GM21619 (cell line): ENCODE measurements around the gene MYOM1.

Source experiments
- ATAC-seq: cut with Tn5 transposase; IDR thresholded peaks from one replicate; pipeline ENCODE4 v1.9.1; 2021; ENCODE audit not compliant: unreplicated experiment

MYOM1 gene

DNA sequence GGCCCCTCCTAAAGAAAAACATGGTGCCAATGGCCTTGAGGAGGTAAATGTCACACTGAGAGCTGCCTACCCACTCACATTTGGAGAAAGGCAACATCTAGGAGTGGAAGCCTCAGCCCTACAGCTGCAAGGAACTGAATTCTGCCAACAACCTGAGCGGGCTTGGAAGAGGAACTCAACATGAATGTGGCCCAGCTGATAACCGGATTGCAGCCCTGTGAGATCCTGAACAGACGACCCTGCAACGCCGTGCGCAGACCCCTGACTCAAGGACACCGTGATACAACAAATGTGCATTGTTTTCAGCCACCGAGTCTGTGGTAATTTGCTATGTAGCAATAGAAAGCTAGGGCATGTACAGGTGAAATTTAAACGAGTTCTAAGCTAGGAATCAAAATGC, 99.4 kb downstream of the MYOM1 start:
- ATAC-seq, result no peak

DNA sequence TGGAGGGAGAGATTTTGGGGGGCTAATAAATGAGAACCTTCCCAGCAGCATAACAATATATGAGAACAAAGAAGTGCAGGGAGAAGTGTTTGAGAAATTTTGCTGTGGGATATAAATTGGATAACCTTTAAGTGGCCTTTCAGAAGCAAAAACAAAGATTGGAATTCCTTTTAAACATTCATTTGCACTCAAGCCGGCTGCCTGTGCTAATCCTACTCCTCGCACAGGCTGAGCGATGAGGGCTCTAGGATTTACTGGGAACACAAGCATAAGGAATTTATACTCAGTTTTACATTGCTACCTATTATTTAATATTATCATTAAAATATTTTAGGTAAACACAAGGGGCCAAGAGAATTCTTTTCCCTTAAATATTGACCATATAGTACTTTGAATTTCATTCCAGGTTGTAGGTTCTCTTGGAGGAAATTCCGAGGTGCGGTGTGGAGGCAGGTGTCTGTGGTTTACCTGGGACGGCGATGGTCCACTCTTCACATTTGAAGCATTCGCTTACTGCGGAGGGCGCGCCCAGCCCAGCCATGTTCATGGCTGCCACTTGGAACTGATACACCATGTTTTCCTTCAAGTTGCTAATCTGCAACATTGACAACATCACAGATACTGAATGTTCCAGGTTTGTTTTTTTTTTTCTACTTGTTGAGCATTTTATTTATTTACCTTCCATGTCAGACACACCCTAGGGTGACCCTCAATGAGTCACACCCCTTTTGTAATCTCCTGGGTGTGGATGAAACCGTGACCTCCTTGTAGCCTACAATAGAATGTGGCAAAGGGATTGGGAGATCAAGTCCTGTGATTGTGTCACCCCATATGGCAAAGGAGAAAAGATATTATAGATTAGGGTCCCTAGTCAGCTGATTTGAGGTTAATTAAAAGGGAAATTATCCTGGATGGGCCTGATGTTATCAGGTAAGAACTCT, 100.1 kb downstream of the MYOM1 start:
- ATAC-seq, result no peak

DNA sequence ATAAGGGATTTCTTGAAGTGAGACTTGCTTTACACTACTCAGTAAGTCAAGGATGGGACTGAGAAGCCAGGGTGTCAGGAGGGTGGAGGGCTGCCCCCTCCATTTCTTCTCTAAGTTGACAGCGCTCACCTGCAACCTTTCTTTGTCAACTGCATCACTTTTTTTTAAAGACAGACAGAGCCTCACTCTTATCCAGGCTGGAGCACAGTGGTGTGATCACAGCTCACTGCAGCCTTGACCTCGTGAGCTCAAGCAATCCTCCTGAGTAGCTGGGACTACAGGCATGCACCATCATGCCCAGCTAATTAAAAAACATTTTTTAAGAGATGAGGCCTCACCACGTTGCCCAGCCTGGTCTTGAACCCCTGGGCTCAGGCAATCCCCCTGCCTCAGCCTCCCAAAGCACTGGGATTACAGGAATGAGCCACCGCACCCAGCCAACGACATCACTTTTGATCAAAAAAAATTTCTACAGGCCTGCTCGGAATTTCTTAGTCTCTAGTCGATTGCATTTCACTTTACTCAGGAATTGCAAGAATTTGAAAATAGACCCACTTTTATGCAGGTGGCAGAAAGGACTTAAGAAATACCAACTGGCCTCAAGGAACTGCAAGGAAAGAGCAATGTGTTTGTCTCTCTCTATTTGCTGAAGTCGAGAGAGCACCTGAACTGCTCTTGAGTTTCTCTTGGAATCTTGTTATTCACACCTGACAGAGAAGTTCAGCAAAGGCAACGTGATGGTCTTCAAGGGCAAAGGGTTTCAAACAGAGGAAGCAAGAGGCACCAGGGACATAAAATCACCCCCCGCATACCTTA, 101.4 kb downstream of the MYOM1 start:
- ATAC-seq, result no peak

DNA sequence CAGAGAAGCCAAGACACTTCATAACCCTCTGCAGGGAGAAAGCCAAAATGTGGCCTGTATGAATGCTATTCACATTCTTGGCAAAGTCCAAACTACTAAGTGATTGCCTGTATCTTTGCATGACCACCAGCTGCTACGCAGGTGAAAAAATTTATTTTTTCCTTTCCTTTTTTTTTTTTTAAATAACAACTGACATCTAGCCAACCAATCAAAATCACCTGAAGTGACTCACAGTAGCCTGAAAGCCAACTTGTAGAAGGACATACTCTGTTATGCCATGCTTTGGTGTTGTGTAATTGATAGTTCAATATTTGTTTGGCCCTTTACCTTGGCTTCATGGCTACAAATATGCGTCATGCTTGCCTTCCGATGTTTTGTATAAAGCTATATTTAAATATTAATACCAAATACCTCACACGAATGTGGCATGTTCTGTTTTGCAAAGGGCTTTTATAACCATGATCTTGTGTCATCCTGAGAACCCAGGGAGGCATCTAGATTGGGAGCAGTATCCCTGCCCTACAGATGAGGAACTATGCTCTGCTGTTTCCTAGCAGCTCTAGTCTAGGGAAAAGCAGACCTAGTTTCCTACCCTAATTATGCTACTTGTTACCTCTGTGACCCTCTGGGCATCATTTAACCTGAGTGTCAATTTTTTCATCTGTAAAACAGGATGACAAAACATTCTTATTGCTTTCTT, 102.1 kb downstream of the MYOM1 start:
- no peak for ATAC-seq

DNA sequence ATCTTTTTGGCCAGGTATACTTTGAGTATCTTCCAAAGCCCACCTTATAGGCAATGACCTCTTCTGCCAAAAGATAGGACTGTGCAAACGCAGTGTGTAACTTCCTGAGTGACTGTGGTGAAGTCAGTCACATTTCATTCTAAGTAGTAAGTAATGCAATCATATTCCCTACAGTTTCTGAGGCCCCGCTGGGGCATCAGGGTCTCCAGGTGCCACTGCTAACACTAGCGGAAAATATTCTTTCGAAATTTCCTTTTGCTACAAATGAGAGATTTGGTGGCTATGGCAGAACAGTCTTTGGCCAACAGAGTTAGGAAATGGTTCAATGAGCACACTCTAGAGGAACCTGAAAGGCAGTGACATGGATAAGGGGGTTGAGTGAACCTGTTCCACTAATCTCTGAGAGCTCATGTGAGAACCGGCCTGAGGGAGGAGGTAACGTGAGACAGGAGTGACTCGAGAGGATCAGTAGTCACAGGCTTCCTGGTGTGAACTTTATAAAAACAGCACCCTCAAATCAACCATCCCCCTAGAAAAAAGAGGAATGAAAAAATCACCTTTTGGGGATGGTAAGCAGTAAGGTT, 104.2 kb downstream of the MYOM1 start:
- no peak for ATAC-seq

DNA sequence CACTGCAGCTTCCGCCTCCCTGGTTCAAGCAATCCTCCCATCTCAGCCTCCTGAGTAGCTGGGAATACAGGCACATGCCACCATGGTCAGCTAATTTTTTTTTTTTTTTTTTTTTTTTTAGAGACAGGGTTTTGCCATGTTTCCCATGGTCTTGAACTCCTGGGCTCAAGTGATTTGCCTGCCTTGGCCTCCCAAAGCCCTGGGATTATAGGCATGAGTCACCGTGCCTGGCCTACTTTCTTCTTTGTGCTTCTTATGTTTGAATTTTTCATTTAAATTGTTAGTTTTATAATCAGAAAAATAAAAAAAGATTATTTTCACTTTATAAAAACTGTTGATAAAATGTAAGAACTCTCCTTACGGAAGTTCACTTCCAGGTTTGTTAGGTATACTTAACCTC, 105.3 kb downstream of the MYOM1 start:
- no peak for ATAC-seq

DNA sequence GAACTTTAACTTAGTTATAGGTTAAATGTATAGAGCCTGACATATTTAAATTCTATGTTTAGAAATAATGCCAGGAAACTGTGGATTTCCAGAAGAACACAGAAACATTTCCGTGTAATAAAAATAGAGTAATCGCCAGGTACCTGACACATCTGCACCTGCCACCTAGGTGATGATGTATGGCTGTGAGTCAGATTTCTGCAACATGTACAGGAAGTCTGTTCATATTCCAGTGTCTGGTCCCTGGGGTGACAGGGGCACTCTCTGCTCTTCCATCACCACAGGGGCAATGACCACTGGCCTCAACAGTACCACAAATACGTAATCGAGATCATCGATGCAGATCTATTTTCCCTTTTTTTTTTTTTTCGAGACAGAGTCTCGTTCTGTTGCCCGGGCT, 105.7 kb downstream of the MYOM1 start:
- ATAC-seq, result no peak

DNA sequence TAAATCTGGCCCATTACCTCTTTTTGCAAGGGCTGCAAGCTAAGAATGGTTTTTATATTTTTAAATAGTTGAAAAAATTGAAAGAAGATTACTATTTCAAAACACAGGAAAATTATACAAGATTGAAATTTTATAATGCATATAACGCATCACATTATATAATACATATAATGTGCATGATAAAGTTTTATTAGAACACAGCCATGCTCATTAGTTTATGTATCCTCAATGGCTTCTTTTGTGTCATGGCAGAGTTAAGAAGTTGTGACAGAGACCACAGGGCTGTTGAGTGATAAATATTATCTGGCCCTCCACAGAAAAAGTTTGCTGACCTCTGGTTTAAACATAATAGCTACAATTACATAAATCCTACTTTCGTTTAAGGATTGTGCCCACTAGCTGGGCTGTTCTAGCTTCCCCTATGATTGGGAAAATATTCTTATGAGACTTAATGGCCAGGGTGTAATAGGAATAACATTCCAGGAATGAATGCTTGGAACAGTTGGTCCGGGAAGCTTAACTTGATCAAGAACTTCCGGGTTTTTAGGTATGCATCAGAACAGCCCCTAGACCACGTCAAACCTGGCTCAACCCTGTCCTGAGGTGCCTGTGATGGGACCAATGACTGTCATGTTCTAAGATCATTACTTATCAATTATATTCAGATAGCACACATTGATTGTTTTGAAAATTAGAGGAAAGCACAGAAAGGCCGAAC, 108.1 kb downstream of the MYOM1 start:
- no peak for ATAC-seq

DNA sequence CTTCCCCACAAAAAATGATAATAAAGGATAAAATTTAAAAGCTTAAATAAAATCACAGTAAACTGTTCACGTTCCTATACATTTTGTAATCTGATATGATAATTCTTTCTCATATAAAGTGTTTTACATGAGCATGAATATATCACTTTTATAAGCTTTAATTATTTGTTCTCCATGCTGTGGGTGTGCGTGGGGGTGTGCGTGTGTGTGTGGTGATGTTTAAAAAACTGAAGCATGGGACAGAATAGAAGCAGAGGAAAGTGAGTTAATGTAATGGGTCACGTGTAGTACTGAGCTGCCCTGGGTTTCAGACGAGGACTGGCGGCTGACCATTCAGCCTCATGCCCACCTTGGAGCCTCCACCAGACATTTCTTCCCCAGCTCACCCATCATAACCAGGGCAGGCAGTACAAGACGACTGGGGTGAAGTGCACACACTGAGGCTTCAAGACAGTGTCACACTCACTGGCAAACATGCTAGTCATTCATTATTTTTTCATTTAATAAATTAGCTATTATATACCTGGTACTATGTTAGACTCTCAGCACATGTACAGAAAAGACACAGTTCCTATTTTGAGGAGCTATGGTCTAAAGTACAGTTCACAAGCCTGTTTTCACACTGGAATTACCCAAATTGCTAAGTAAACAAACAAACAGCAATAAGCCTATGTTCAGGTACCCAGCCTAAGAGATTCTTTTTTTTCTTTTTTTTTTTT, 109.6 kb downstream of the MYOM1 start:
- ATAC-seq, result no peak

DNA sequence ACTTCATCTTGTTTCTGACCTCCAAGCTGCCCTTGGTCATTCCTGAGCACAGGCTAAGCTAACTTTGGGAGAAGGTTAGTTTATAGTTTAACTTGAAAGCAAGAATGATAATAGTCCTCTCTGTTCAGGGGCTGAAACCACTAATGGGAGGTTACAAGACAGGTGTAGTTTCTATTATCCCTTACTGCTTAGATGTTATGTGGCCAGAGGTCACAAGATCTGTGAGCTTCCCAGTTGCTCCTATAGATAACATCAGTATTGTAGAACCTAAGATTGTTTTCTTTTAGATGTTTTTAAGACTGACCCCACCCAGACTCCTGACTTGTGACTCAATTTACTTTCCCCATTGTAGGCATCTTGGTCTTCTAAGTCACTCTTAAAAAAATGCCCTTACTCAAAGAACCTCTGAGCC, 112.0 kb downstream of the MYOM1 start:
- no peak for ATAC-seq

DNA sequence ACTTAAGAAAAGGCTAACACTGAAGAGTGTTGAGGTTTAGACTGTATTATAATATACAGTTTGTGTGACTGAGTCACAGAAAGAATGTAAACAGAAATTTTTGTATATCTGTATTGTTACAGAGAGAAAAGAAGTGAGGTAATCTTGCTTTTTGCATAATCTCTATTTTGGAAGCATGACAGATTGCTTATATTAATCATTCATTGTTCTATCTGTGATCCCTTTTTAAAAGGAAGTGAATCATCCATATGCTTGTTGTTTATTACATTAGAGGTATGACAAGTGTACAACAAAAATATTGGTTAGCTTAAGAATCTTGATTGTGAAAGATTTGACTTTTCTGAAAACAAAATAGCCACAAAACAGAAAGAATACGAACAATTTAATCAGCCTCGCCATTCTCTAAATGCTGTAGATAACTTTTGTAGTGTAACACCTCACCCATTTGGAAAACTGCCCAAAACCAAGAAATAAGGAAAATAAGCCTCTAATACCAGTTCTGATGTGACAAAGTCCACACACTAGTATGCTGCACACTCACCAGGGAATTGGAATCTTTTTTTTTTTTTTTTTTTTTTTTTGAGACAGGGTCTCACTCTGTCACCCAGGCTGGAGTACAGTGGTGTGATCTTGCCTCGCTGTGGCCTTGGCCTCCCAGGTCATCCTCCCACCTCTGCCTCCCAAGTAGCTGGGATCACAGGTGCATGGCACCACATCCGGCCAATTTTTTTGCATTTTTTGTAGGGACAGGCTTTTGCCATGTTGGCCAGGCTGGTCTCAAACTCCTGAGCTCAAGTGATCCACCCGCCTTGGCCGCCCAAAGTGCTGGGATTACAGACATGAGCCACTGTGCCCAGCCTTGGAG, 115.3 kb downstream of the MYOM1 start:
- no peak for ATAC-seq

DNA sequence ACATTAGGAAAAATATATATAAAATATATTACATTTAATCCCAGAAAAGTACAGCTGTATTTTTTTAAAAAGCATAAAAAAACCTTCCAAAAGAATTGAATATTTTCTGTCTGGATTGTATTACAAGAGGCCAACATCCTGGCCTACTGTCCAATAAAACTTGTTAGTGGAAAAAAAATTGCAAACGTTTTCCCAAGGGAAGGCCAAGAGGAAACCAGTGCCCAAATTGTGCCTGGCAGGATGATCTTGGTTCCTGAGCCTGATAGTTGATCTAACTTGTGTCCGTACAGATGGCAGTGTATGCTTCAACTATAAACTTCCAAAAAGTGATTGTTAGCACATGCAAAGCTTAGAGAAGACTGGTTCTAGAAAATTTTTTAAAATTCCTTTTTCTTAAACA, 116.2 kb downstream of the MYOM1 start:
- no peak for ATAC-seq

DNA sequence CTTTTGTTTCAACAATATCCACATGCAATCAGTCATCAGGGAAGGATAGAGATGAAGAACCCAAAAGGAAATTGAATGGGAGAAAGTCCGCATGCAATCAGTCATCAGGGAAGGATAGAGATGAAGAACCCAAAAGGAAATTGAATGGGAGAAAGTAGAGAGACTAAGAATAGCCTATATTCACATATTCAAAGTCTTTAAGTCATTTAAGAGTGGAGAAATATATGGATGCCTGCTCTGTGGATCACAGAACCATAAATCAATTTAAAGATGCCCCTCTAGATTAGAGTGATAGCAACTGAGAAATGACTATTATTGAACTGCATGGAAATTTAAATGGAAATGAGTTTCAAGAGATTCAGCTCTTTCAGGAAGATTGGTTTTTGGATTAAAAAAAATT, 116.8 kb downstream of the MYOM1 start:
- ATAC-seq, result no peak

DNA sequence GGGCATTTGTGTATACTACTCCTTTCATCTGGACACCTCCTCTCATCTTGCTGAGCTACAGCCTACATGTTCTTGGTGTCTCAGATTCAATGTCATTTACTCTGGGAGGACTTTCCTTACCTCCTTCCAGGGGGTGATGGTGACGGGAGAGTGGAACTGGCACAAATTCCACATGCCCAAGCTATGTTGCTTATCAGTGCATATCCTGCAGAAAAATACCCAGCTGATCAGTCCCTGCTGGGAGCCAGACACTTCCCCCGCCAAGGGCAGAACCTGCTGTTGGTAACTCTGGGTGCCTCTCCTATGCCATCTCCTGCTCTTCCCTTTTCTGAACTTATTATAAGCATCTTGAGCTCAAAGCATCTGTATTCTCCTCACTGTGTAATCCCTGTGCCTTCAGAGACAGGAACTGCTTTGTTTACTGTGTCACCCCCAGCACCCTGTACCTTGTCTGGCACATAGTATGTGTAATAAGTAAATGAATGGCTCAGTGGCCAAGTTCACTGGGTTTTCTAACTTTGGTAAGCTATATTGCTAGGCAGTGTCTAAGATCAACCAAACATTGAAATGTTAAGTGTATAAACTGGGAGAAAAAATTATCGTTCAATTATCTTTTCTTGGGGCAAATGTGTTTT, 119.2 kb downstream of the MYOM1 start:
- ATAC-seq, result no peak

DNA sequence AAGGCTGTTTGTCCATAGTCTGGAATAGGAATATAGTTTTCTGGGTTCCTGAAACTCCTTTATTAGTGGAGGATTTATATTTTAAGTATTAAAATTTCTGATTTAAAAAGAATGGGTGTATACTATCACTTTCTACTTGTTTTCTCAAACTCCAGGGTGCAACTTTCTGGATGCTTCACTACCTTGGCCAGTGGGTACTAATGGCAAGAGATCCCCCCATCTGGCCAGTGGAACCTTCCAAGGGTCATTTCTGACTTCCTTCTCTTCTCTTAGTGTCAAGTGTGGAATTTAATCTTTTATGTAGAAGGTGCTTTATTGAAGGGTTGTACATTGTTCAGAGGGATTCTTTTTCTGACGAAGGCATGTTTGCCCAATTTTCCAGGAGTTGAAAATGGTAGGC, 120.4 kb downstream of the MYOM1 start:
- ATAC-seq, result no peak

DNA sequence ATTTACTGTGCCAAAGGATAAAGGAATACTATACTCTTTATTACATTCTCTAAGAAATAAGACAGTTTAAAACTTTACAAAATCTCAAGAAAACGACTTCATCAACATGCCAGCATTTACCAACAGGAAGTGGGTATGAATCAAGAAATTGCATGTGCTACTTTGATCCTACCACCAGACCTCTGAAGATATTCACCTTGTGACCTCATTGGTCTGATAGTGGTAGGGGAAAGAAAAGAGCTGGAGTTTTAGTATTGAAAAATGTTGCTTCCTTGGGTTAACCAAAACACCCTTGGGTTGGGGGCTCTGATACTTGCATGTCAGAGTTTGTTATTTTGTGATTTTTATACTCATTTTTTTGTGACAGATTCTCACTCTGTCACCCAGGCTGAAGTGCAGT, 122.7 kb downstream of the MYOM1 start:
- ATAC-seq, result no peak

DNA sequence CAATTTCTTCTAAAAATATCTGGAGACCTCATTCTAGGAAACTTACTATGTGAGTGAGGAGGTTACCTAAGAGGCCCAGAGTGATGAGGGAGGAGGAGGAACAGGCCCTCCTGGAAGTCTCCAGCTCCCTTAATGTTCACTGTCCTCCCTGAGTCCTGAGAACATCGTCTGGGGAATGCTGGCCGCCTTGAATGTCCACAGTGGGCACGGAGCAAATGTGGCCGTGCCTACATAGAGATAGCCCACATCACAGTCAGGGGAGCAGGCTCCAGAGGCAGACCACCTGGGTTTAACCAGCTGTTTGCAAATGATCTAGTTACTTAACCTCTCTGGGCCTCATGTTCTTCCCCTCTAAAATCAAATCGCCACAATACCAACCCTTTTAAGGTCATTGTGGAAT, 123.8 kb downstream of the MYOM1 start:
- no peak for ATAC-seq

DNA sequence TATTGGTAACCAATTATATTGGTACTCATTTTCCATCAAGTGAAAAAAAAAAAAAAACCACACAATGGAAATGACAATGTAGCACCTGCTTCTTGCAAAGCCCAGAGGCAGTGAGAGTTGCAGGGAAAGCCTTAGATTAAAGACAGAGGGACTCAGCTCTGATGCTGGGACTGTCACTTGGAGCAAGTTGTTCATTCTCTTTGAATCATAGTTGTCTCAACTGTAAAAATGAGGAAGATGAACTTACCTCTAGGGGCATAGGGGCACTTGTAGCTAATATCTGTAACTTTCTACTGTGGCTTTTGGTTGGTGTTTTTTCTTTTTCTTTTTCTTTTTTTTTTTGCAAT, 125.5 kb downstream of the MYOM1 start:
- ATAC-seq, result no peak
